H9 (cell line): Measurements from ENCODE around the gene SPTAN1. TPM values are rescaled to one million over a fixed set of nuclear protein-coding genes. Genes with fewer than 3 reads are reported as not detected.

Experiments used
- DNase-seq: peaks from one replicate; pipeline ENCODE4 v3.0.0-alpha.2; 2017
- H2AFZ ChIP-seq: one replicate; pipeline ENCODE4 v1.6.1; 2013; ENCODE audit warnings: mild to moderate bottlenecking, low read length, control low read depth, moderate library complexity
- H2AK5ac ChIP-seq: 2 replicates; pipeline ENCODE4 v1.6.1; 2013; ENCODE audit warnings: low read length, control low read depth, mixed read lengths; ENCODE audit not compliant: insufficient read length
- H2BK120ac ChIP-seq: one replicate; pipeline ENCODE4 v1.6.1; 2013; ENCODE audit warnings: low read depth, mild to moderate bottlenecking, low read length, control low read depth, inconsistent platforms; ENCODE audit not compliant: poor library complexity, severe bottlenecking
- H2BK12ac ChIP-seq: 2 replicates; pipeline ENCODE4 v1.6.1; 2013; ENCODE audit warnings: low read length, control low read depth, mixed read lengths, low read depth; ENCODE audit not compliant: insufficient read length
- H2BK15ac ChIP-seq: 2 replicates; pipeline ENCODE4 v1.6.1; 2013; ENCODE audit warnings: low read depth, low read length, control low read depth
- H2BK20ac ChIP-seq: one replicate; pipeline ENCODE4 v1.6.1; 2013; ENCODE audit warnings: low read depth, mild to moderate bottlenecking, low read length, control low read depth, inconsistent platforms; ENCODE audit not compliant: poor library complexity, severe bottlenecking
- H2BK5ac ChIP-seq: 2 replicates; pipeline ENCODE4 v1.6.1; 2013; ENCODE audit warnings: low read length, control low read depth, mixed read lengths; ENCODE audit not compliant: insufficient read length
- H3K14ac ChIP-seq: 2 replicates; pipeline ENCODE4 v1.6.1; 2013; ENCODE audit warnings: low read length, control low read depth; ENCODE audit not compliant: insufficient read depth
- H3K18ac ChIP-seq: 2 replicates; pipeline ENCODE4 v1.6.1; 2013; ENCODE audit warnings: low read depth, mild to moderate bottlenecking, mixed read lengths, low read length, control low read depth; ENCODE audit not compliant: insufficient read length
- H3K23ac ChIP-seq: 2 replicates; pipeline ENCODE4 v1.6.1; 2013; ENCODE audit warnings: low read length, control low read depth, mixed read lengths, low read depth; ENCODE audit not compliant: insufficient read length
- H3K23me2 ChIP-seq: 2 replicates; pipeline ENCODE4 v1.6.1; 2013; ENCODE audit warnings: low read depth, mild to moderate bottlenecking, mixed read lengths, low read length, control low read depth; ENCODE audit not compliant: insufficient read length, poor library complexity, severe bottlenecking
- H3K27ac ChIP-seq: 2 replicates; pipeline ENCODE4 v1.5.1; 2013; ENCODE audit warnings: low read length, control low read depth, mixed read lengths, low read depth; ENCODE audit not compliant: insufficient read length
- H3K27me3 ChIP-seq: 2 replicates; pipeline ENCODE4 v1.6.1; 2013; ENCODE audit warnings: low read length, control low read depth, inconsistent platforms; ENCODE audit not compliant: insufficient read depth
- H3K4ac ChIP-seq: 2 replicates; pipeline ENCODE4 v1.6.1; 2013; ENCODE audit warnings: low read depth, mild to moderate bottlenecking, control low read depth, inconsistent platforms, low read length, moderate library complexity
- H3K4me1 ChIP-seq: 2 replicates; pipeline ENCODE4 v1.6.1; 2013; ENCODE audit warnings: low read length, control low read depth, inconsistent platforms; ENCODE audit not compliant: insufficient read depth
- H3K4me2 ChIP-seq: 2 replicates; pipeline ENCODE4 v1.6.1; 2013; ENCODE audit warnings: low read length, control low read depth, mixed read lengths; ENCODE audit not compliant: insufficient read length, insufficient read depth
- H3K56ac ChIP-seq: 2 replicates; pipeline ENCODE4 v1.6.1; 2013; ENCODE audit warnings: low read depth, mild to moderate bottlenecking, mixed read lengths, low read length, control low read depth; ENCODE audit not compliant: insufficient read length
- H3K79me1 ChIP-seq: 2 replicates; pipeline ENCODE4 v1.6.1; 2013; ENCODE audit warnings: low read depth, mild to moderate bottlenecking, moderate library complexity, low read length, control low read depth, inconsistent platforms; ENCODE audit not compliant: insufficient read depth, poor library complexity, severe bottlenecking
- H3K79me2 ChIP-seq: 2 replicates; pipeline ENCODE4 v1.6.1; 2013; ENCODE audit warnings: low read length, control low read depth, inconsistent platforms; ENCODE audit not compliant: insufficient read depth
- H3K9ac ChIP-seq: 2 replicates; pipeline ENCODE4 v1.6.1; 2013; ENCODE audit warnings: low read length, control low read depth, mixed read lengths; ENCODE audit not compliant: insufficient read length; ENCODE audit errors: extremely low read depth
- H3K9me3 ChIP-seq: one replicate; pipeline ENCODE4 v1.6.1; 2013; ENCODE audit warnings: low read depth, low read length, inconsistent platforms; ENCODE audit not compliant: control insufficient read depth
- H3T11ph ChIP-seq: one replicate; pipeline ENCODE4 v1.6.1; 2013; ENCODE audit warnings: mild to moderate bottlenecking, low read length, control low read depth, inconsistent platforms
- H4K20me1 ChIP-seq: one replicate; pipeline ENCODE4 v1.6.1; 2013; ENCODE audit not compliant: control insufficient read depth, insufficient read length, insufficient read depth
- H4K5ac ChIP-seq: 2 replicates; pipeline ENCODE4 v1.6.1; 2013; ENCODE audit warnings: low read depth, mild to moderate bottlenecking, mixed read lengths, low read length, control low read depth; ENCODE audit not compliant: insufficient read length
- H4K8ac ChIP-seq: replicated peaks from 2 replicates; pipeline ENCODE4 v1.6.1; 2013; ENCODE audit warnings: low read length, control low read depth, mixed read lengths, low read depth; ENCODE audit not compliant: insufficient read length
- H4K91ac ChIP-seq: 2 replicates; pipeline ENCODE4 v1.6.1; 2013; ENCODE audit warnings: low read depth, mild to moderate bottlenecking, moderate library complexity, mixed read lengths, low read length, control low read depth; ENCODE audit not compliant: insufficient read length
- H3K27ac Mint-ChIP-seq, 3 experiments: 2 replicates in 2 of 3; 3 replicates in 1 of 3; pipeline ENCODE4 v1.8.0; 2020 to 2021; ENCODE audit warnings: mixed read lengths in 3 of 3, mild to moderate bottlenecking in 1 of 3, moderate library complexity in 1 of 3
- H3K27me3 Mint-ChIP-seq: 2 replicates; pipeline ENCODE4 v1.8.0; 2021; ENCODE audit warnings: low read depth, mild to moderate bottlenecking, moderate library complexity, mixed read lengths
- H3K36me3 Mint-ChIP-seq, 3 experiments: 2 replicates in 2 of 3; 3 replicates in 1 of 3; pipeline ENCODE4 v1.8.0; 2020 to 2021; ENCODE audit warnings: low read depth in 3 of 3, mixed read lengths in 3 of 3; ENCODE audit not compliant: insufficient read depth in 1 of 3
- H3K4me1 Mint-ChIP-seq, 2 experiments: 2 replicates each; pipeline ENCODE4 v1.8.0; 2020; ENCODE audit warnings: mixed read lengths in 2 of 2
- H3K4me3 Mint-ChIP-seq, 2 experiments: 2 replicates in 1 of 2; 3 replicates in 1 of 2; pipeline ENCODE4 v1.8.0; 2020 to 2021; ENCODE audit warnings: mild to moderate bottlenecking in 2 of 2, mixed read lengths in 2 of 2, moderate library complexity in 1 of 2
- H3K9me3 Mint-ChIP-seq, 2 experiments: 2 replicates in 1 of 2; 3 replicates in 1 of 2; pipeline ENCODE4 v1.8.0; 2020; ENCODE audit warnings: mild to moderate bottlenecking in 2 of 2, mixed read lengths in 2 of 2, moderate library complexity in 1 of 2
- CTCF ChIP-seq: fragments of 200-600 bp; sonication (generic); conservative IDR thresholded peaks from 3 replicates; pipeline ENCODE4 v1.8.0; 2021; ENCODE audit warnings: antibody characterized with exemption, mild to moderate bottlenecking
- WGBS: extraction: QIAGEN DNeasy Blood & Tissue Kit; methylation state at CpG from one replicate; pipeline ENCODE4 v1.1.7; 2013; ENCODE audit warnings: missing lambda C conversion rate, low lambda C conversion rate, mixed read lengths; ENCODE audit not compliant: insufficient read length; ENCODE audit errors: extremely low coverage; 5-methylcytosine and 5-hydroxymethylcytosine counted together
- total RNA-seq: library from RNA; stranded (reverse); gene quantifications from 2 replicates; pipeline ENCODE4 v1.2.1, GENCODE V29; 2021

SPTAN1 gene
- total RNA-seq, 1 experiment from 2014 or later: 213 TPM

GRCh38 chr9:128627906-128628305 is 75.5 kb downstream of the SPTAN1 start:
- no peak overlapping the region for H3K4me2 ChIP-seq
- no peaks in the 10 kb centered on the region for H3K9me3 Mint-ChIP-seq
- H2AK5ac ChIP-seq: no peak overlapping the region
- H4K20me1 ChIP-seq: no peaks in the 10 kb centered on the region
- no peak overlapping the region for H3K9ac ChIP-seq
- H2BK120ac ChIP-seq: no peak overlapping the region
- peak overlapping the region in 1 of 3 experiments; percentile 56; a peak in 2 of 7 replicates for H3K27ac Mint-ChIP-seq
- TF ChIP-seq CTCF: no peak
- no peak for DNase-seq
- no peak overlapping the region for H2BK15ac ChIP-seq
- no peaks in the 10 kb centered on the region for H3K9me3 ChIP-seq
- no peak overlapping the region for H4K5ac ChIP-seq
- H2AFZ ChIP-seq: no peak overlapping the region
- H4K8ac ChIP-seq: no peak overlapping the region
- no peak overlapping the region for H3K23ac ChIP-seq
- no peak overlapping the region for H2BK20ac ChIP-seq
- H3T11ph ChIP-seq: no peak overlapping the region
- no peaks in the 10 kb centered on the region for H3K23me2 ChIP-seq
- no peaks in the 10 kb centered on the region for H3K27me3 Mint-ChIP-seq
- 0 out of 4 replicates have a peak, but pooled peaks cover 0 to 4% of the 10 kb centered on the region in 2 experiments for H3K4me1 Mint-ChIP-seq
- H3K4ac ChIP-seq: no peak overlapping the region
- no peak overlapping the region for H2BK12ac ChIP-seq
- H3K4me3 Mint-ChIP-seq: no peak overlapping the region; a peak in 1 of 5 replicates
- H3K56ac ChIP-seq: no peak overlapping the region
- H3K36me3 Mint-ChIP-seq: peaks cover 30 to 81% (median 63%) of the 10 kb centered on the region in 3 experiments
- H3K14ac ChIP-seq: no peak overlapping the region
- H4K91ac ChIP-seq: no peak overlapping the region
- H2BK5ac ChIP-seq: no peak overlapping the region
- no peak overlapping the region for H3K27ac ChIP-seq
- H3K79me1 ChIP-seq: no peaks in the 10 kb centered on the region
- no peaks in the 10 kb centered on the region for H3K79me2 ChIP-seq
- no peaks in the 10 kb centered on the region for H3K4me1 ChIP-seq
- no peaks in the 10 kb centered on the region for H3K27me3 ChIP-seq
- no CpG with 5 or more reads among the region's 13 CpGs for WGBS
- no peak overlapping the region for H3K18ac ChIP-seq
